HG02623 (cell line): ENCODE data around the gene CCDC57.

Source experiments
- ATAC-seq: cut with Tn5 transposase; IDR thresholded peaks from one replicate; pipeline ENCODE4 v1.9.1; 2021; ENCODE audit warnings: moderate library complexity; ENCODE audit not compliant: unreplicated experiment

The CCDC57 gene

DNA sequence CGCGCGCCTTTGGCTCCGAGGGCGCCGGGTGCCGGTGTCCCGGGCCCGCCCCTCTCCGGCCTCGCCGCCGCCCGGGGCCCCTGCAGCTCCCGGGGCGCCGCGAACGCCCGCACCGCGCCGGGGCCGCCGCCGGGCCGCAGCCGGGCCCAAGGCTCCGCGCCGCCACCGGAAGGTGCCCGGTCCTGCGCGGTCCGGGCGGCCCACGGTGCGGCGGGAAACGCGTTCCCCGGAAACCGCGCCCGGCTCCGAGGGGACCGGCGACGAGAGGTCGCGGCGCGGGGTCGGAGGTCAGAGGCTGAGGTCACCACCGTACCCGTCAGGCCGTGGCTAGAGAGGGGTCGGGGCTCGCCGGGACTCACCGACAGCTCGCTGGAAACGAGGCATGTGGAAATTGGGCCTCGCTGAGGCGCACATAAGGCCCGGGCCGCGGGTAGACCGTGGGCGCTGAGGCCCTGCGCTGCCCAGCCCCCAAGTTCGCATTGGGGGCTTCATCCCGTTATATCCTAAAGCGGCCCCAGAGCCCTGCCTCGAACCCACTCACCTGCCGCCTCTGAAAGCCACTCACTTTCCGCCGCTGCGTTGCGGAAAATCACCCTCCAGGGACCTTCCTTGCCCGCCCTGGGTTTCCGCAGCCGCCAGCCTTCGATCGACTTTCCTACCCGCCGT lies 146.9 kb downstream of the CCDC57 start, which contains the start of gene DUS1L:
TSS of gene DUS1L (minus strand) at position 167 of the 666 bp plus-strand sequence. CDS start 745 bp downstream, outside the sequence.
- peak; percentile 59 for ATAC-seq

DNA sequence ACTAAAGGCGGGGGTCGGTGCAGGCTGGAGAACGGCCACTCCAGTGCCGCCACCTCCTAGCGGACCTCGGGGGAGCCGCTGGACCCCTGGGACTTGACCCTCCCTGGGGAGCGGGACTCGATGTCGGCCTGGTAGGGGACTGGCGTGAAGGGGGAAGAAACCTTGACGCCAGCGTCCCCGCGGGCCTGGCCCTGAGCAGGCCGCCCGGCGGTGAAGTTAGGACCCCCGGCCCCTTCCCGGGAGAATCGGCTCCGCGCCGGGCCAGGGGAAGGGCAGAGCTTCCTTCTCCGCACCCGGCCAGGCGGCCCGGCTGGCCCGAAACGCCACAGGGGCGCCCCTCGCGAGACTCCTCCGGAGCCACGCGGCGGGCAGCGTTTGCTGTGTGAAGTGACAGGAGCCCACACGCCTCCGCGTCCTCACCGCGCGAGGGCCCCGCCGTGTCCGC lies 147.4 kb downstream of the CCDC57 start:
- peak; percentile 24 for ATAC-seq

DNA sequence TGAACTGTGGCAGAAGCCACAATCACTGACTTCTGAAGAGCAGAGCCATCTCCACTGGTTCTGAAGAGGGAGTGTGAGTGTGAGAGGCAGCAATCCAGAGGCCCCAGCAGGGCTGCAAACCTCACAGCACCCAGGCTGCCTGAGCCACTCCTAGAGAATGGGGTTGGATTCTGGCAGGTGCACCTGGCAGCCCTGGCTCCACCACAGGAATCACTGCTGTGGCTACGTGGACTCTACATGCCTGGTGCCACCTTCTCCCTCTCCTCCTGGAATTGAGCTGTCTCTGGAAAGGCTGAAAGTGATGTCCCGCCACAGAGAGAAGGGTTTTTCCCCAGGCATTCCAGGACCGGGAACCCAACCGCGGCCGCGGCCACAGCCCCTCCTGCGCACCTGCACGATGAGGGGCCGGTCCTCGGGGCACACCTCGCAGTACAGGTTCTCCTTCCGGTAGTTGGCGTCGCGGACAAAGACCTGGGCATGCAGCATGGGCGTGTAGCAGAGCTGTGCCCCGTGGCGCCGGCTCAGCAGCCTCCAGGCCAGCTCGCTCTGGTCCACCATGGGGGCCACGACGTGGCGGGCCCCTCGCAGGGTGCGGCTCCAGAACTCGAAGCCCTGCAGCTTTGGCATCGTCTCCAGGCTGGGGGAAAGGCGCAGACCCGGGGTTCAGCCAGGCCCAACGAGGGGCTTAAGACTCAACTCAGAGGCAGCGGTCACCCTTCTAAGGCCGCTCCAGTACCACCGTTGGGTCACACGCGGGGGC lies 148.0 kb downstream of the CCDC57 start:
- no peak for ATAC-seq

DNA sequence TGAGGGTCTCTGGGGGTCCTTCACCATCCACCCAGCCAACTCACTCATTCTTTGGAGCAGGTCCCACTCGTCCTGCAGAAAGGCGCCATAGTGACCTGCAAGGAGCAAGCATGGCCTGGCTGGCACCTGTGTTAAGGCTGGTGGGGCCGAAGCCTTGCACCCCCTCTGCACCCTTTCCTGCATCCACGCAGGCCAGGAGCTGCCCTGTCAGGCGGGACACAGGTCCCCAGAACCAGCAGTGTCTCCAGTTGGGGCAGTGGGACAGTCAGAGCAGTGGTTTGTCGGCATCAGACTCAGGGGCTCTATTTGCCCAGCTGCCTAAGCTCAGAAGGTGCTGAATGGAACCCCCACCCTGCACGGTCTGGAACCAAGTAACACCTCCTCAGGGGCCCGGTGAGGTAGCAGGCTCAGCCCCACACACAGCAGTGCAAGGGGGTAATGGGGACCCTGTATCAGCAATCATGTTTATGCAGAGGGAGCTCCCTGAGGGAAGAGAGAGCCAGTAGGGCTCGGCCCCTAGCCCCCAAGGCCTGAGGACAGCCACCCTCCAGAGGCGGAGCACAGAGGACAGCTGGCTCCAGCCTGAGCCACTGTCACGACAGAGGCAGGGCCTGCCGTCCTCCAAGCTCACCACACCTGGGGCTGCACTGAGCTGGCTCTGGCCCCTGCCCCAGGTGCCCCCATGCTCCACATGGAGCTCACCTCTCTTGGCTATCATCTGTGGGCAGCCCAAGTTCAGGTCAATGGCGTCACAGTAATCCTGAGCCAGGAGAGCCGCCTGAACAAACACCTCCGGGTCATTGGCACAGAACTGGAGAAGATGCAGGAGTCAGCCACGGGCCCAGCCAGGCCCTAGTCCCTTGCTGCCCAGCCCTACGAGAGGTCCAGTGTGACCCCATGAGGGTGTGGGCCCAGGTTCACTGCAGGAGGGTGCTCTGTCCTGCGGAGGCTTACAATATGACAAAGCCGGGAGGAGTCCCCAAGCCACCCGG lies 148.9 kb downstream of the CCDC57 start:
- no peak for ATAC-seq

DNA sequence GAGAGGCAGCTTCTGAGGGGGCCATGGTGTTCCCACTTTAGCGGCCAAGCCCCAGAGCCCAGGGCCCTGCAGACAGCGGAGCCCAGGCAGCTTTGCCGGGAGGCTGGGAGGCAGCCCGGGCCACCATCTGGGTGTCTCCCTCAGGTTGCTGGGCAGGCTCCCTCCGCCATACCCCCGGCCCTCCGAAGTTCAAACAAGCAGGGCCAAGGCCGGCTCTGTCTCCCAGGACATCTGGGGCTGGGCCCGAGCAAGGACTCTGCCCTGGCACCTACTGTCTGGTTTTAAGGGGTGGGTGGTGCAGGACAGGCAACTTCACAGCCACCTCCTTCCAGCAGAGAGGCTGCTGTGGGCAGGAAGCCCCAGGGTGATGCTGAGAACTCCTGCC lies 149.7 kb downstream of the CCDC57 start:
- ATAC-seq: no peak

DNA sequence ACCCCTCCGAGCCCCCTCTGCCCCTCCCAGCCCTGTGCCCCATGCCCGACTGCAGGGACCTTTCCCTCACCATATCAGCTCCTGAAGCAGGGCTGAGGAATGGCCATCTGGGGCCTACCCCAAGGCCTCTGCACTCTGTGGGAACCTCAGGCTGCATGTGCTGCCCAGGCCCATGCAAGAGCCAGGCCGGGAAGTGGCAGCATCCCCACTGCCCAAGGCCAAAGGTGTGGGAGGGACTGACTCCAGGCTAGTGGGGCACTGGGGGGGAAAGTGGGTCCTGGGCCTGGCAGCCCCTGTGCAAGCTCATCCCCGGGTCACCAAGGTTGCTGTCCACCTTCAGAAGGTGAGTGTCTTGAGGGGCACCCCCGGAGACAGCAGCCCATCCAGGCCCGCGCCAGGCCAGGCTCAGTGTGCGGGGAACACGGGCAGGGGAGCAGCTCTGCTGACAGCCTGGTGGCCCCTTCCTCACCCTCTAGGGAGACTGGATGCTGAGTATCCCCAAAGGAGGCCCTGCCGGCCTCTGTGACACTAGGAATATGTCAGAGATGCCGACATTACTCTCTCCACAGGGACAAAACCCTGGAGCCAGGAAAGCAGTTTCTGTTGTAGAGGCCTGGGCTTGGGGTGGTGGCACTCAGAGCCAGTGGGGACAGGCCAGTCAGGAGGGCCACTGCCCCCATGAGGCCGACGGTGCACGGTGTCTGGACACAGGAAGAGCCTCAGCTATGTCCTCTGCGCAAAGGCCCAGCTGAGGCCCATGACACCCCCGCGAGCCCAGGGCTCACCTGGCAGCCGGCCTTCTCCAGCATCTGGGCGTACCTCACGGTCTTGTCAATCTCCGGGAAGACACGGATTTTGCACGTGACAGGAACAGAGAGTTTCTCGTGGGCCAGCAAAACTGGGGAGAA lies 150.3 kb downstream of the CCDC57 start:
- ATAC-seq: no peak

DNA sequence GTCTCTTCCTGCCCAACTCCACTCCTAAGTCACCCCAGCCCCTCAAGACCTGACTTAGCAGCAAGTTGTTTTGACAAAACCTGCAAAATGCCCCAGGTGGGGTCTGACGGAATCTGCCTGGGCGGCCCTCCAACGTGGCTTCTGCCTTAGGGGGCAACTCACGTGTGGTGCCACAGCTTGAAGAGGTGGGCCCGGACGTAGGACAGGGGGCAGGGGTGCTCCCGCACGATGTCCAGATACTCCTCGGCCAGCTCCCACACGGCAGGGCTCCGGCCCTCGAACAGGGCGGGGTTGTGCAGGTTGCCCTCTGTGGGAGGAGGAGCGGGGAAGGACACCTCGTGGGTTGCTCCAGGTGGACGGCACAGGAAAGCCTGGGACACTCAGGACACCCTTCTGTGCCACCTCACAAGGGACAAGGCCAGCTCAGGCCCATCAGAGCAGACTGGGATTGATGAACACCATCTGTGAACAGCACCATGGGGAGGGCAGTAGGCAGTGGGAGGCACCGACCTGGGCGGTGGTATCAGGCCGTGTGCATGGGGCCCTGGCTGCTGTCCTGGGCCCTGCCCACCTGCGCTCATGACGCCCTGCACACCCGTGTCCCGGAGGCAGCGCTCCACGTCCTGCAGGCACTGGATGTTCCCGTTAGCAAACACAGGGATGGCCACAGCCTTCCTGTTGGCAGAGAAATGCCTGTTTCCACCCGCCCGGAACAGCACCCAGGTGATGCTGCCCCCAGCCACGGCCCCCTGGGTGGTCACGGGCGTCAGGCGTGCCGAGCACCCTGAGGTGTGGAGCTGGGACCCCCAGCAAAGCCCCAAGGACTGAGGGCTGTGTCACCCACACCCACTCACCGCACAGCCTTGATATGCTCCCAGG lies 151.4 kb downstream of the CCDC57 start:
- ATAC-seq: no peak

DNA sequence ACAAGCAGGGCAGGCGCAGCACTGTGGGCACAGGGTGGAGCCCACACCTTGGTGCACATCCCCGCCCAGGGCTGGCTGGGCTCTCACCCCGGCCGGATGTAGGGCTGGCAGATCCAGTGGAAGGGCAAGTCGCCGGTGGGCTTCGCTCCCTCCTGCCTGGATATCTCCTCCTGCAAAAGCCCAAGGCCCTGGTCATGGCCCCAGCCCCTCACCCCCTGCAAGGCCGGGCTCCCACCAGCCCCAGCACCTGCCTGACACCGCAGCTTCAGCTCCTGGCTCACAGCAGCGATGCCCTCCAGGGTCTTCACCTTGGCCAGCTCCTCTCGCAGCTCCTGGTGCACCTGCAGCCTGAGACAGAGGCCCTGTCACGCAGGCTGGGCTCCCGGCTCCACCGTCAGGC lies 152.0 kb downstream of the CCDC57 start:
- ATAC-seq: no peak

DNA sequence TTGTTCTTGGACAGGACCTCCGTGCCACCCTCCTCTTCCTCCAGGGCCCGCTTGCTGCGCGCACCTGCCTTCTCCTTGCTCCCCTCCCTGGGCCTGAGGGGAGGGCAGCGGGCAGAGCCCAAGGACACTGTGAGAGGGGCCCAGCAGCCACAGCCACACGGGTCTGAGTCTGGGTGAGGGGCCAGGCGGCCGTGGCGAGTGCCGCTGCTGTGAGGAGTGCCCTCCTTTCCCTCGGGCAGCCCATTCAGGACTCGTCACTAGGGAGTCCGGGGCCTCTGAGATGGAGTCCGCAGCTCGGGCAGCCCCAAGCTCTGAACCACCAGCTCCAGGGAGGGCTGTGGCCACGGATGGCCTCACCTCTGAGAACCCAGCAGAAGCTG lies 152.7 kb downstream of the CCDC57 start:
- no peak for ATAC-seq

DNA sequence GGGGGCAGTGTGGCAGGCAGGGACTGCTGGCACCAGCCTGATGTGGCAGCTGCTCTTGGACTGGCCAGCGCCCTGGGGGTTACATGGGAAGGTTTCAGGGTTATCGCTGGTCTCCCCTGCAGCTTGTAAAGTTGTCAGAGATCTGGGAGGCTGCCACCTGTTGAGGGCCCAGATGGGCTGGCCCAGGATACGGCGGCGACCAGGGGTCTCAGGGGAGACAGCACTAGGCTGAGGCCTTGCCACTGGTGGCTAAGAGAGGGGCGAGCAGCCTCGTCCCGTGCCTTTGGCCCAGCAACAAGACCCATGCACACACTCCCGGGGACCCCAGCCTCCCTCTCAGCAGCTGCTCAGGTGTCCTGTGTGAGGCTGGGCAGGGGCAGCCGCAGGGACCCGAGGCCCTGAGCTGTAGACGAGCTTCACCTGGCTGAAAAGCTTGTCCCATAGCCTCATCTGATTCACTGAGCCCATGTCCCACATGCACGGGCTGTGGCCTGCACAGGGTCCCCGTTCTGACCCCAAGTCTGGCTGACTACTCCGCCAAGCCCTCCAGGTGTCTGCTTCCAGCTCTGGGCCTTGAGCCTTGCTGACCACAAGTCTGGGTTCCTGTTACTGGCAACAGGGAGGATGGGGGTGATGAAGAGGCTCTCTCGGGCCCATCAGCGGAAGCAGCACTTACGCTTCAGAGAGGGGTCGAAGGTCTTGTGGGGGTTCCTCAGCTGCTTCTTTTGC lies 153.2 kb downstream of the CCDC57 start:
- ATAC-seq: no peak

DNA sequence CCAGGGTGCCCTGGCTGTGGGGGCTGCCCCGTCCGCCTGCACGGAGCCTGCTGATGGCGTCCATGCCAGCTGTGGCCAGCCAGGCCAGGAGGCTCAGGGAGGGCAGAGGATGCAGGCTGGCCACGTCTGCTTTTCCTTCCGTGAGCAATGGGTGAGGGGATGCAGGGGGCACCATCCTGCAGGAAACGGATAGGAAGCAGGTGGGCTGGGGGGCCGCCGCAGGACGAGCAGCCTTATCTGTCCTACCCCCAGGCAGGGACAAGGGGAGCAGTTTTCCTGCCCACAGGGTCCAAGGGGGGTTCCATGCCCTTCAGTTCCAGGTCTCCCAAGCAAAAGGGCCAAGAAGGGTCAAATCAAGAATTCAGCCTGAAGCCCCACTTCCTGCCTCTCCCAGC lies 153.8 kb downstream of the CCDC57 start:
- no peak for ATAC-seq

DNA sequence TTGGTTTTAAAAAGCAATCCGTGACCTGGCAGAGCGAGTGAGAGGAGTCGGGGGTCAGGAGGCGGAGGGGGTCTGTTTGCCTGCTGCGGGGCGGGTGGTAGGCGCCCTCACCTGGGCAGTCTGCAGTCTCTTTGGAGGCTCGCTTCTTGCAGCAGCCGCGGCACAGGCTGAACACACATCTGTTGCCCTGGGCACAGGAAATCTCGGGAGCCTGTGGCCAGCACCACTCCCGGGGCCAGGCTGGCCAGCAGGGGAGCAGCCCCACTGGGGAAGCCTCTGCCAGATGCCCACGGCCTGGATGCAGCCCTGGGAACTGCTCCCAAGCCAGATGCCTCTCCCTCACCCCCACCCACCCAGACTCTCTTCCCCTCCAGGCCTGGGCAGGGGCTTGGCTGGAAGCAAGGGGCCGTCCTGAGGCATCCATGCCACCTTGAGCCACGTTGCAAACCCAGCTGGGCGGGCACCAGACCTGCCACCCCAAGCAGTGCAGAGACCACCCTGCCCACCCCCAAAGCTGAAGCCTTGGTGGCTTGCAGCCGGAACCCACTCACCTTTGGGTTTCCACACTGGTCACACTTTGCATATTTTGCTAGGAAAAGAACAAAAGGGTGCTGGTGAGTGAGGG lies 154.3 kb downstream of the CCDC57 start:
- ATAC-seq: no peak

DNA sequence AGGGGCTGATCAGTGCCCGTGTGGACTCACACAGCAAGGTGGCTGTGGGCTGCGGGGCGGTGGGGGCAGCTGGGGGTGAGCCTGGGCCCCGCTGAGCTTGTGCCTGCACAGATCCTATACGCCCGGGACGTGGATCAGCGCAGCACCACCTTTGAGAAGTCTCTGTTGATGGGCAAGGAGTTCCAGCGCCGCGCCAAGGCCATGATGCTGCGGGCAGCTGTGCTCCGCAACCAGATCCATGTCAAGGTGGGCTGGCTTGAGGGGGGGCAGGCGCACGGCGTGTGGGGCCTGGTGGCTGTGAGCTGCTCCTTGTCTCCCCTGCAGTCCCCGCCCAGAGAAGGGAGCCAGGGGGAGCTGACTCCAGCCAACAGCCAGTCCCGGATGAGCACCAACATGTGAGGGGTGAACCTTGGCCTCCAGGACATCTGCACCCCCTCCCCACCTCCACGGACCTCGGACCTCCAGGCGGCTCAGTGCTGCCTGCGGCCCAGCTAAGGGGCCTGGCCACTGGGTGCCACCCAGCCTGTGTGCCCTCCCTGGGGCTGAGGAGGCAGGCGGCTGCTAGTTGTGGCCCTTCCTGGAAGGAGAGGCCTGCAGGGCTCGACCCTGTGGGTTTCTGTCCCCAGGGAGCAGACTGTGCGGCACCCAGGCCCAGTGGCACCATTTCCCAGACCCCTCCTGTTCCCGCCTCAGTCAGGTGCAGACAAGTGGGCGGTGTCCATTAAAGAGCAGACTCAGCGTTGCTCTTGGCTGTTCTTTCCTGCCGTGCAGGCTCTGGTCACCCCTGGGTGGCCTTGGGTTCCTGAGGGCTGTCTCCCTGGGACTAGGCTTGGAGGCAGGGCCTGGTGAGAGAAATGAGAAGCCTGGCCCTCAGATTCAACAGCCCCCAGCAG lies 155.7 kb downstream of the CCDC57 start:
- no peak for ATAC-seq

DNA sequence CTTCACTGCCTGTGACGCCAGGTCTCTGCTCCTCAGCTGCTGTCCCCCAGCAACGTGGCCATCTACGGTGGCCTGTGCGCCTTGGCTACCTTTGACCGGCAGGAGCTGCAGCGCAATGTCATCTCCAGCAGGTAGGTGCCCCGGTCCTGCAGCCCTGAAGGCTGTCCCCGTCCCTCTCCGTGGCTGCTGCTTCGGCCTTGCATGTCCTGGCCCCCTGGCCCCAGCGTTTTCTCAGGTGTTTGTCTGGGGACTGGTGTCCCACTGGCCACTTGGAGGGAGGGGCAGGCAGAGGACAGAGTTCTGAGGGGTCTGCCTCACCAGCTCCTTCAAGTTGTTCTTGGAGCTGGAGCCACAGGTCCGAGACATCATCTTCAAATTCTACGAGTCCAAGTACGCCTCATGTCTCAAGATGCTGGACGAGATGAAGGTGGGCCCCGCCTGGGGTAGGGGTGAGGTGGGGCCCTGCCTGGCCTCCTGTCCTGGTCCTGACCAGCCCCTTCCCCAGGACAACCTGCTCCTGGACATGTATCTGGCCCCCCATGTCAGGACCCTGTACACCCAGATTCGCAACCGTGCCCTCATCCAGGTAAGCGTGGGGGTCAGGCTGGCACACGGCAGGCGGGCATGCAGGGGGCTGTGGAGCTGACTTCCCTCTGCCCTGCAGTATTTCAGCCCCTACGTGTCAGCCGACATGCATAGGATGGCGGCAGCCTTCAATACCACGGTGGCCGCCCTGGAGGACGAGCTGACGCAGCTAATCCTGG lies 156.5 kb downstream of the CCDC57 start:
- ATAC-seq: no peak

DNA sequence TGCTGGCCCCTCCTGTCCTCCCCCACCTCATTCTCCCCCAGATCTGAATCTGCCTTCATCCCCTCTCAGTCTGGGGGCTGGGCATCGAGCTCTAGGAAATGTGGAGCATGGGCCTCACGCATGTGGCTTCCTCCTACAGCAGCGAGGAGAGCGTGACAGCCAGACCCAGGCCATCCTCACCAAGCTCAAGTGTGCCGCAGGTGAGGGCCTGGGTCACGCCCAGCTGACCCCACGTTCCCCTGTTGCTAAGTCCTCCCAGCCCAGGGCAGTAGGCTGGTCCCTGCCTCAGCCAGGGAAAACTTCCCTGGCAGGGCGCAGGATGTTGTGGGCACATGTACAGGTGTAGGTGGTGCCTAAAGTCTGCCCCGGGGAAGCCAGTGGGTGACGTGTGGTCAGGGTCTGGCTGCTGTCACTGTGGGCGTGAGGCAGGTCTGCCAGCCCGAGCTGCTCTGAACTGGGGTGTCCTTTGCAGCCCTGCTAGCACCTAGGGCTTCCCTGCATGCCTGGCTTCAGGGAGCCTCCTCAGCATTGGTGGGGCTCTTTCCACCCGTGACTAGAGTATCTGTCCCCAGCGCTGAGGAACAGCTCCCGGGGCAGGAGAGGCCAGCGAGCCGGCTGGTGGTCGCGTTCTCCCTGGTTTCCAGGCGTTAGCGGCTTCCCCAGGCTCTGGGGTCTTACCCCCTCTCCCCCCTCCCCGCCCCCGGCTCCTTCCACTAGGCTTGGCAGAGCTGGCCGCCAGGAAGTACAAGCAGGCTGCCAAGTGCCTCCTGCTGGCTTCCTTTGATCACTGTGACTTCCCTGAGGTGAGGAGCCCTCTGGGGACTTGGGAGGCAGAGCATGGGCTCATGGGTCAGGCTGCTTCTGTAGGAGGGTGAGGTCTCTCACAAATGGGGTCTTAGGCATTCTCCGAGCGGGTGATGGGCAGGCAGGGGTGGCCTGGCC lies 157.3 kb downstream of the CCDC57 start:
- no peak for ATAC-seq
